Measurements from ENCODE around the gene CNR1. TPM values are rescaled to one million over a fixed set of nuclear protein-coding genes. Genes with fewer than 3 reads are reported as not detected.

The CNR1 gene
- total RNA-seq, 1 experiment from 2014 or later: not detected

Other genes starting within 250 kb of the CNR1 start
- gene SPACA1, start 118.5 kb downstream of the CNR1 start, total RNA-seq (2014; rRNA removed; shearing (Covaris generic)): not detected in 2 replicates